Sigmoid colon (tissue), 4 donors: ENCODE results near the gene ENHO.

Source experiments
- CTCF ChIP-seq, 4 experiments: fragments of 450-650 bp in 3 of 4; fragments of 200-600 bp in 1 of 4; IDR thresholded peaks; one replicate each; pipeline ENCODE4 v1.5.1; 2016 to 2019; ENCODE audit warnings: antibody characterized with exemption in 4 of 4, mild to moderate bottlenecking in 3 of 4, moderate library complexity in 2 of 4
- POLR2A ChIP-seq, 2 donors: fragments of 450-650 bp; IDR thresholded peaks; one replicate each; pipeline ENCODE4 v1.6.1; 2016; ENCODE audit warnings: antibody characterized with exemption in 2 of 2, mild to moderate bottlenecking in 2 of 2, moderate library complexity in 2 of 2
- POLR2AphosphoS5 ChIP-seq, 4 donors: sonication (generic); formaldehyde crosslinking; IDR thresholded peaks; one replicate each; pipeline ENCODE4 v1.6.1; 2017; ENCODE audit warnings: antibody characterized with exemption in 4 of 4

GRCh38 chr9:34545497-34545896, 22.7 kb upstream of the ENHO start:
- TF ChIP-seq CTCF (IDR thresholded peaks at IDR 0.05) (no peak), POLR2A (IDR thresholded peaks at IDR 0.05) (no peak), POLR2AphosphoS5 (IDR thresholded peaks at IDR 0.05) (no peak)
